ENCODE measurements around the gene RTN4R.

Gene RTN4R

GRCh38 chr22:20226760-20227350 lies 41.3 kb downstream of the RTN4R start:
- DNase-seq: no peak

GRCh38 chr22:20226077-20226716 lies 41.9 kb downstream of the RTN4R start:
- no peak for DNase-seq

- no peak for DNase-seq
Measured at GRCh38 chr22:20225693-20225966, 42.5 kb downstream of the RTN4R start.

GRCh38 chr22:20224917-20225692 lies 43.0 kb downstream of the RTN4R start:
- no peak for DNase-seq

- DNase-seq: no peak
Measured at GRCh38 chr22:20224256-20224626, 43.9 kb downstream of the RTN4R start.

- peak in 2 of 3 experiments; percentile 68 to 84 for DNase-seq
Measured at GRCh38 chr22:20223421-20224255, 44.5 kb downstream of the RTN4R start.

- no peak for DNase-seq
Measured at GRCh38 chr22:20222764-20223420, 45.2 kb downstream of the RTN4R start.

GRCh38 chr22:20221421-20222340 lies 46.4 kb downstream of the RTN4R start:
- peak in 1 of 3 experiments; percentile 2 for DNase-seq

- DNase-seq: no peak
Measured at GRCh38 chr22:20220629-20221026, 47.5 kb downstream of the RTN4R start.

- peak in 1 of 3 experiments; percentile 2 for DNase-seq
Measured at GRCh38 chr22:20219667-20220628, 48.2 kb downstream of the RTN4R start.

GRCh38 chr22:20218987-20219386 lies 49.1 kb downstream of the RTN4R start:
- DNase-seq: peak in 1 of 3 experiments; percentile 10

- no peak for DNase-seq
Measured at GRCh38 chr22:20218326-20218872, 49.7 kb downstream of the RTN4R start.

- DNase-seq: no peak
Measured at GRCh38 chr22:20217563-20217962, 50.6 kb downstream of the RTN4R start.

GRCh38 chr22:20216863-20217499 lies 51.1 kb downstream of the RTN4R start:
- DNase-seq: no peak

- DNase-seq: no peak
Measured at GRCh38 chr22:20215742-20216141, 52.4 kb downstream of the RTN4R start.

- DNase-seq: no peak
Measured at GRCh38 chr22:20214853-20215252, 53.3 kb downstream of the RTN4R start.

- no peak for DNase-seq
Measured at GRCh38 chr22:20213833-20214708, 54.0 kb downstream of the RTN4R start.

All from NCI-H1417 (cell line).